ENCODE data around the gene SPDL1.

The SPDL1 gene, protein sequence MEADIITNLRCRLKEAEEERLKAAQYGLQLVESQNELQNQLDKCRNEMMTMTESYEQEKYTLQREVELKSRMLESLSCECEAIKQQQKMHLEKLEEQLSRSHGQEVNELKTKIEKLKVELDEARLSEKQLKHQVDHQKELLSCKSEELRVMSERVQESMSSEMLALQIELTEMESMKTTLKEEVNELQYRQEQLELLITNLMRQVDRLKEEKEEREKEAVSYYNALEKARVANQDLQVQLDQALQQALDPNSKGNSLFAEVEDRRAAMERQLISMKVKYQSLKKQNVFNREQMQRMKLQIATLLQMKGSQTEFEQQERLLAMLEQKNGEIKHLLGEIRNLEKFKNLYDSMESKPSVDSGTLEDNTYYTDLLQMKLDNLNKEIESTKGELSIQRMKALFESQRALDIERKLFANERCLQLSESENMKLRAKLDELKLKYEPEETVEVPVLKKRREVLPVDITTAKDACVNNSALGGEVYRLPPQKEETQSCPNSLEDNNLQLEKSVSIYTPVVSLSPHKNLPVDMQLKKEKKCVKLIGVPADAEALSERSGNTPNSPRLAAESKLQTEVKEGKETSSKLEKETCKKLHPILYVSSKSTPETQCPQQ

DNA sequence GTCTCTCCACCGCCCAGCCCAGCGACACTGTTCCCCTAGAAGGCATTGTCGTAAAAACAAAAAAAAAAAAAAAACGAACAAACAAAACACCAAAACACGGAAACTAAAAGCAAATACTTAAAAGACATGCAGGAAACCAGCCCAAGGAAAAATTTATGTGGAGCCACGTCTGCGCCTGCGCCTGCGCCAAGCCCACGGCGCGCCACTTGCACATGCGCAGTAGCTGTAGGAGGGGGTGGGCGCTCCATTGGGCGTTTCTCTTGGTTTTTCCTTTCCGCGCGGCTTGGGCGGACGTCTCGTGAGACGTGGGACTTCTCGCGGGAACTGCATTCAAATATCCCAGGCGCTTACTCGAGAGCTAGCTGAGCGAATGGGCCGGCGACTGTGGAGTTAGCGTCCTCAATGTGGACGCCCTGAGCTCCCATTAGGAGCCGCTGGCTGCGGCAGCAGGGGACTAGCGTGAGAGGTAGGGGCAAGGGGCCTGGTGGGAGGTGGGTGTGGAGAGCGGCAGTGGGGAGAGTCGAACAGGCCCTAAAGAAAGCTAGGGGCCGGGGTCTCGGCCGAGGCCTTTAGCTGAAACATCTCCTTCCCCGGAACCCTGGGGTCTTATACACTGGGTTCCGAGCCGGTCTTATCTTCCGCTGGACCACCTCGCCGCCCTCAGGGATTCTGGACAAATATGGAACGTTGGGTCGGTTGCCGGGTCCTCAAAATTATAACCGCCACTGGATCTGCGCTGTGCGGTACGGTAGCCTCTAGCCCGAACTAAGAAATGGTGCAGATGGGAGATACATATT, at the start of gene SPDL1:
SPDL1 (plus strand) TSS at position 350 of the 797 bp plus-strand sequence. CDS start 4,644 bp downstream, outside the sequence.
- peak; percentile 98 for DNase-seq (ENCODE audit: low spot score)

DNA sequence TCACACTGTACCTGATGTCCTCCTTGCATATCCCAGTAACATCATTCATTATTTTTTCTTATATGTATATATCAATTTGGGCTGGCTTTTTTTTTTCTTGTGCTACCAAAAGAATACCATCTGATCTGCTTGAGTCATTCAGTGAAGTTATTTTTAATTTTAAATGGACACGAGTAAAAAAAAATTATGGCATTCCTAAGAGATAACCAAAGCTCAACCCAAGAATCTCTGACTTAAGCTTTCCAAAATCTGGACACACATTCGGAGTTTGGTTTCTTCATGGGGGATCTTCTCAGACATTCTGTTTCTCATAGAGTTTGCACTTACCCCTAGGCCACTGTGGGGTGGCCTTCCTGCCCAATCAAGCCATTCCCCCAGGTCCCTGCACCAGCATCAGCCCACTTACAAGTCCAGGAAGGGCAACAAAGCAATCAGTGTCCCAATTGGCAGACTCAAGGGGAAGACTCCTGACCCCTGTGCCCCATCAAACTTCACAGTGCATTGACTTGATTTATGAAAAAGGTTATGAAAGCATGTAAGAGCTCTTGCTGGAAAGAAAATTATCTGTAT, 49.2 kb upstream of the SPDL1 start:
- peak; percentile 35 for DNase-seq (ENCODE audit: low spot score)

DNA sequence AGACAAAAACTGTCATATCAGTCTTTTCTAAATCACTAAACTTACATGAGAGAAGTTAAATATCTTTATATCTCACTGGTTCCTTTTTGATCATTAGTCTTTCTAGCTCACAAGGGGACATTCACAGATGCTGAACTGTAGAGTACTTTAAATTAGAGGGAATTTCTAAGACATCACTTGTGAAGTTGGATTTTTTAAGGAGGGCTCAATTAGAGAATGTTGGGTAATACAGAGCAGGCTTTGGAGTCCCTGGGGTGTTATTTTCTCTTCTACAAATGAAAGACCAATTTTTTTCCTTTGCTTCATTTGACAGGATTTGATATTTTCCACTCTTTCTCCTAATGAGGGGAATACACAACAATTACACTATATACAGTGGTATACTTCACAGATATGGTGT, 48.6 kb upstream of the SPDL1 start:
- no peak for DNase-seq (ENCODE audit: low spot score)

DNA sequence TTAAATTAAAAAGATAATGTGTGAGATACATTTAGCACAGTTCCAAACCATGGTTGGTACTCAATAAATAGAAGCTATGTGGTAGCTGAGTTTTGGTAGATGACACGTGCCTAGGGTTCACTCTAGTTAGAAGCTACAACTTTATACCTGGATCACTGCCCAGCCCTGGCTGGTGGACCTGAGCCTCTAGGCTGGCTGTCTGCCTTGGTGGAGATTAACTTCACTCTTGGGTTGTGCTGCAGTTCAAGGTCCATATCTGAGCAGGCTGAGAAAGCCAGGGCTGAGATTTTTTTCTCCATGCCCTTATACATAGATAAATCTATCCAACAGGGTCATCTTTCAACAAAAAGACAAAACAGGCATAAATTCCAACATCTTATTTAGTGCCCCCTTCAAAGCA, 44.6 kb upstream of the SPDL1 start:
- DNase-seq (ENCODE audit: low spot score) = no peak

DNA sequence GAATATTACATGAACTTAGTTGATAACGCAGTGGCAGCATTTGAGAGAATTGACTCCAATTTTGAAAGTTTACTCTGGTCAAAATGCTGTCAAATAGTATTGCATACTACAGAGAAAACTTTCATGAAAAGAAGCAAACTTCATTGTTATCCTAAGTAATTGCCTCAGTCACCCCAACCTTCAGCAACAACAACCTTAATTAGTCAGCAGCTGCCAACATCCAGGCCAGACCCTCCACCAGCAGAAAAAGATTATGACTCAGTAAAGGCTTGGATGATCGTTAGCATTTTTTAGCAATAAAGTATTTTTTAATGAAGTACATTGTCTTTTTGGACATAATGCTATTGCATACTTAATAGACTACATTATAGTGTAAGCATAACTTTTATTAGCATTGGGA, 40.8 kb upstream of the SPDL1 start:
- DNase-seq (ENCODE audit: low spot score) = no peak

DNA sequence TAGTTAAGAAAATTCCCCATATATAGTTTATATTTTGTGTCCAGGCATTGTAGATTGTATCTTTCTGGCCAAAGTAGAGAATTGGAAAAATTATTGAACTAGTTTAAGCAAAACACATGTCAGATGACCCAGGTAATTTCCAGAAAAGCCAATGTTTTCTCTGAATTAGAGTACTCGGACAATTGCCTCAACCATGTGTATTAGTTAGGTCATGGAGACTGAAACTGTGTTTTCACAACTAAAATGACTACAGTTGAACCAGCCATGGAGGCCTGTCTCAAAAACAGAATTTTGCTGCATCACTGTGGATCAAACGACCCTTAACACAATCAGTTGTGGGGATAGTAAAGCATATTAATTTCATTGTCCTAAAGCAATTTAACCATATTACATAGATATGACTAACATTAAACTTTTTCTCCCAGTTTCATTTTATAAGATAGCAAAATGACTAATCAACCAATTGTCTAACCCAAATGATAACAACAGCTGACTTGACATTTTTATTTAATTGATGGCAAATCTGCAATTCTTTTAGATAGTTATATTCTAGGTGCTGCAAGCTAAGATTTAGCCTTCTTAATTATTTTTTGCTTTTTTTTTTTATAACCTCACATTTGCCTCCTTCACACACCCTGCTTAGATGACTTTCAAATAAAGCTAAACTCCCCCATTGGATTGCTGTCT, 39.2 kb upstream of the SPDL1 start:
- no peak for DNase-seq (ENCODE audit: low spot score)

DNA sequence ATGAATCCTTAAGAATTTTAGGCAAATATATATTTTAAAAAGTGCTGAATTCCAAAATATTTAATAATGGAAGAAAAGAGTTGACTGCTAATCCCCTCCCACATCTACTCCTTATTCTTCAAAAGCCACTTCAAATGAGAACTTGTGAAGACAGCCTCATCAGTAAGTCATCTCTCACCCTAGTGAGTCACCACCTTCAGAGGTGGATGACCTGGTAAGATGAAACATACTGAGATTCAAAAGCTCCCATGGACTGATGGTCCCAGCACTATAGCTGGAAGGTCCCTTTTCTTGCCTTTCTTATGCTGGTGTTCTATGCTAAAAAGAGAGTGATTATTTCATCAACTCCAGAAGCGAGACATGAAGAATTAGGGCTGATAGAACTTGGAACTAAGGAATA, 37.8 kb upstream of the SPDL1 start:
- DNase-seq (ENCODE audit: low spot score) = peak; percentile 11

DNA sequence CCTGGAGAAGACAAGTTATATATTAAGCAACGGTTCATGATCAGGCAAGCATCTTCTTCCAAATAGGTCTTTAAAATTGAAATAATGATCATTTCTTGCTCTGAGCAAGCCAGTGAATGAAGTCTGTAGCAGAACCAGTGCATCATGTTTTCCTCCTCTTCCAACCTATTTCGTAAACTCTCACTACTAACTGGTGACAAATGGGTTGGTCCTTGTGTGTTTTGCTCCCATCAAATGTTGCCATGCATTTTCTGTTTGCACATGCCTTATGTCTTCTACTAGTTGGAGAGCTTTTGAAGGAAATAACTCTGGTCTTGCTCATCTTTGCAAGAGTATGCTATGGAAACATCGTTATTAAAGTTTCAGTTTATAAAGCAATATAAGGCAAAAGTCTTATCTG, 37.2 kb upstream of the SPDL1 start:
- no peak for DNase-seq (ENCODE audit: low spot score)

DNA sequence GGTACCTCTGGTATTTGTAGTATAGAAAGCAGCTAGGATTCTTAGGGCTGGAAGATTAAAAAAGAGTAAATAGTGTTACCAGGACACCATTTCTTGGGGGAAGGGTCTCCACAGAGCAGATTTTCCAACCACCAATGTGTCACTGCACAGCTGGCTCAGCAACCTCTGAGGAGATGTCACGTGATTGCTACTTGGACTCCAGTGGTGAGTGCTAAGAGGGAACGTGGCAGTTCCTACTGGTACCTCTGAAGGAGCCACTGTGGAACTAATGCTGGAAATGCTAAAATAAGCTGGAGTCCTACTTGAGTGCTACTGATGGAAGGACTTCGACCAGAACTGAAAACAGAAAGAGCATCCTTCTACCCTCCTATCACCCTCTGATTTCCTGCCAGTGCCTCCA, 36.1 kb upstream of the SPDL1 start:
- peak; percentile 25 for DNase-seq (ENCODE audit: low spot score)

DNA sequence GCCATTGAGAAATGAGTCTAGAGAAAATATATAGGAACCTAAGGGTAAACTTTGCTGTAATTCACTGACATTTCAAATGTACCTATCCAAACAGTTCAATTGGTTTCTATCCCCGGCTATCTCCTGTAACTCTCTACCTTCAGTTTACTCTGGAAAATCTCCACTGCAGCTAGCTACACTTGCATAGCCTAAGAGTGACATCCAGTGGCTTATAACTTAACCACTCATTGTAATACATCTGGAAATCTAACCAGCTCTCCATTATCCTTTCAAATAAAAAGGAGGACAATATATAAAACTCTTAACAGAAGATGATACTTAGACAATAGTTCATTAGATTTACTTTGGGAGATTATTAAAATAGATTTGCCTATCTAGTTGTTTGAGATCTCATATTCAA, 35.3 kb upstream of the SPDL1 start:
- peak; percentile 58 for DNase-seq (ENCODE audit: low spot score)

DNA sequence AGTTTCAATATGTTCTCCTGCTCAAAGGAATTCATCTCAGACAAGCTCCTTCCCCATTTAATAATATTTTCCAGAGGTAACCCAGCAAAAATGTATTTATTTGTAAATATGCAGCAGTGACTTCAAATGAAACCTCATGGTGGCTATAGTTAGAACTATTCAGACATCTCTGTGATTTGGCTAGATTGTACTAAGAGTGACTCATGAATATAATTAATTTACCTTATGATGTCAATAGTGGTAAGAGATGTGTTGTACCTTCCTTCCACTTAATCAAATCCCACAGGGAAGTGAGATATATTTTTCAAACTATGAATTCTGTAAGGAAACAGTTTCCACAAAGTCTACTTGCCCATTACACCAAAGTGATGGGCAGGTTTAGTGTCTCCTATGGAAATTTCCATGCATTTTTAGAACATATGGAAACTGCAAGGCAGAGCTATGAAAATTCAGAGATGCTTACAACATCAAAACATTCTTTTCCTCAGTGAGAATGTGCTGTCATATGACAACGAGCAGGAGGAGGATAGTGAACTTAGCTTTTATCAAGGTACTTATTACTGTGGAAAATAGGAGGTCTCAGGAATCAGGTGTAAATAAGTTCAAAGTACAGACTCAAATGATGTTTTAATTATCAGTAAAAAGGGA, 34.0 kb upstream of the SPDL1 start:
- no peak for DNase-seq (ENCODE audit: low spot score)

DNA sequence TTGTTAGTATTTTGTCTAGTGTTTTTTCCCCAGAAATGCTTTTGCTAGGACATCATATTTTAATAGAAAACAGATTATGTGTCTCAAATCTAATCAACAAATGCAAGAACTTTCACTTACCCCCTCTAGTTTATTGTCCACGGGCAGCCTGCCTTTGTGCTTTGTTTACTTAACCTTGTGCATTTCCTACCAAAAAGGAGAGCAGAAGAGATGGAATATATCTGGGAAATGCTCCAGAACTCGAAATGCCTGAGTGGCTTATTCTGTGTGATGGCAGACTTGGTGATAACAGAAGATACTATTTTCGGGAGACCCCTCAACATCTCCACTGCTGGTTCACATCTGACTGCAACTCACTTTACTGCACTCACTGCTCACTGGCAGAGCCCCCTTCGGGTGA, 33.3 kb upstream of the SPDL1 start:
- DNase-seq (ENCODE audit: low spot score) = no peak

DNA sequence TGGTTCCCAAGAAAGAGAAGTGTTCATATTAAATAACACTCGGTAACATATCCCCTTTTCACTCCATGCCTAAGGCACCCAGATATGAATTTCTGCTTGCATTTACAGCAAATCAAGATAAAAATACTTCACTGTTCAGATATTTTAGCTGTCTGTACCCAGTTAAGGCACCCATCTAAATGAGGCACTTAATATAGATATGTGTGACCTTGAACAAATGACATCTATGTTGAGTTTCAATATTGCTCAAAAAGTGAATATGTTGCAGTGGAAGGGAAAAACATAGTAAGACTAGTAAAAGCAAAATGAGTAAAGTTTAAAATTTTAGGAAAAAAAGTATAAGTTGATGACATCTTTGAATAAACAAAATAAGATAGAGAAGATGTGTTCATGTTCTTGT, 32.4 kb upstream of the SPDL1 start:
- no peak for DNase-seq (ENCODE audit: low spot score)

DNA sequence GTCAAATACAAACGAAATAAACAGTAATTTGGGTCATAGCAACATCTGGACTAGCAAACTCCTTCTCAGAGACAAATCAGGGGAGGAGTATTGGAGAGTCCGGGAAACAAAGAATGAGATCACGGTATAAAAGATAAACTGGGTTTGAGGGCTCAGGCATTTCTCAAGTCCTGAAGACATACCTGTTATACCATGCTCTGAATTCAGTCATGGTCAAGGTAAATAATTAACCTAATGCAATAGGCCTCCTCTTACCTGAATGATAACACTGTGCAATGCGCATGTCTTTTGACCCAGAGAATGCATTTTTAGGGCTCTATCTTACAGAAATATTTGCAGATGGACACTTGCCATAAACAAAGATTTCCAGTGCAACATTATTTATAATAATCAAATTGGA, 31.9 kb upstream of the SPDL1 start:
- DNase-seq (ENCODE audit: low spot score) = no peak

DNA sequence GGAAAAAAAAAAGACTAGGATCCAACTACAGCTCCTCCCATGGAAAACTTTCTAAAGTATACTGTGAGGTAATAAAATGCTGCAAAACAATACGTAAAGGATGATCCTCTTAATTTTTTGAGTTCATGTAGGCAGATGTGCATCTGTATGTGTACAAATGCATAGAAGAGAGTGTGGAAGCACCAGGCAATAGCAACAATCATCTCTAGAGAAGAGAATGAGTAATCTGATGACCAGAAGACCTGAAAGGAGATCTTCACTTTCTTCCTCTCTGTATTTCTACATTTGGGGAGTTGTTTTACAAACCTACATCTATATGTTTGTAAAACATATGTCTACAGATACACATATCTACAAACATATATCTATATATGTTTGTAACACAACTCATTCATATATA, 29.3 kb upstream of the SPDL1 start:
- no peak for DNase-seq (ENCODE audit: low spot score)

DNA sequence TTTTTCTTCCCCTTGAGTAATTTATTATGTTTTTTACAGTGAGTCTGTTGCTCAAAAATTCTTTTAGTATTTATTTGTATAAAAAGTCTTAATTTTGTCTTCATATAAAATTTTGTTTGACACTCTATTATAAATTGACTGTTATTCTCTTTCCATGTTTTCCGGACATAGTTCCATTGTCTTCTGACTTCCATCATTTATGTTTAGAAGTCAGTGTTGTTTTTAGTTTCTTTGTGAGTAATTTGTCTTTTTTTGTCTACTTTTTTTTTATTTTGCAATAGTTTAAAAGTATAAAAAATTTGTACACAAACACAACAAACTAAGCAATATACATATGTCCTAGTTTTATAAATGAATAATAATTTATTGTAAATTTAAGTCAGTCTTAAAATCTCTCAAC, 25.7 kb upstream of the SPDL1 start:
- DNase-seq (ENCODE audit: low spot score) = no peak

DNA sequence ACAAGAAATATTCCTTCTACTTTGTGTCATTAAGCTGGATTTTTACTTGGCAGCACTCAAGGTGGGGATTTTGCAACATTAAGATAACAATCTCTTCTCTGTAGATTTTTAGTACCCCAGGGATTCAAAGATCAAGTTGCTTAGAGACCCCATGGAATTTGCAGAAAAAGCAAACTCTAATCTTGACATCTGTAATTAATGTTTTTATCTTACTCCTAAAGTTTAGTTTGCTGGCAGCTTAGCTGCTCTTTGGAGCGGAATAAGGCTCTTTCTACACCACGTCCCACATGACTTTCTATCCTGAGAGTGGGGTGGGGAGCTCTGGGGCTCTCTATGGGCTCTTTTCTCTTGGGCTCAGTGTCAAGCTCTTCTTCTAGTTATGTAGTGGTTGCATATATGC, 21.7 kb upstream of the SPDL1 start:
- DNase-seq (ENCODE audit: low spot score) = peak; percentile 14

DNA sequence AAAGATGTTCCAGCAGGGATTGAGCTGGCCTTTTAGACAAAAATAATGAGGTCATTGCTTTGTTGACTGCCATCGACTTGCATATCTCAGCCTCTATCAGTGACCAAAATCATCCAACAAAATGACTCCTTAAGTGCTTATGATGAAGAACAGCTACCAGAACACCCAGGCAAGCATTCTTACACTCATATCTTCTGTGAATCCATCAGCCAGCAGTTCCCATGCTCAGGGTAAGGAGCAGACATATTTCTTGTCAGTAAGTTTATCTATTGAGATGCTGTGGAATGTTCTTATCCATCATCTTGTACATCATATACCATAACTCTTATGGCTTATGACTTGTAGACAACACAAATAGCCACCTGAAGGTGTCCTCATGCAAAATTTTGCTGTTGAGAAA, 20.2 kb upstream of the SPDL1 start:
- no peak for DNase-seq (ENCODE audit: low spot score)

DNA sequence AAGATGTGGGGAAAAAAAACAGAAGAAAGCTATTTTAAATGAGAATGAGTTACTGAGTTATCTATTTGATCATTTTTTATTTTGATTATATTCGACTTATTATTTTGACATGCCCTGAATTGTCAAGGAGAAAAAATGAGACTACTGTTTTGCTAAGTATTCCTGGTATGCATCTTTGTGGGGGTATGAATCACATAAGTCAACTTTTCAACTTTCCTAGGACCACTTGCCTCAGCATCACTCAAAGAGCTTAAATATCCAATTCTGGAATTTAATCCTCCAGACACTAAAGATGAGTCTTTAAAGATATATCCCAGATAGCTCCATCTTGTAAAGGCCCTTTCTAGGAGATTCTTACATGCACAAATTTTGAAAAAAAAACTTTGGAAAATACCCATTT, 17.4 kb upstream of the SPDL1 start:
- DNase-seq (ENCODE audit: low spot score) = peak; percentile 5

DNA sequence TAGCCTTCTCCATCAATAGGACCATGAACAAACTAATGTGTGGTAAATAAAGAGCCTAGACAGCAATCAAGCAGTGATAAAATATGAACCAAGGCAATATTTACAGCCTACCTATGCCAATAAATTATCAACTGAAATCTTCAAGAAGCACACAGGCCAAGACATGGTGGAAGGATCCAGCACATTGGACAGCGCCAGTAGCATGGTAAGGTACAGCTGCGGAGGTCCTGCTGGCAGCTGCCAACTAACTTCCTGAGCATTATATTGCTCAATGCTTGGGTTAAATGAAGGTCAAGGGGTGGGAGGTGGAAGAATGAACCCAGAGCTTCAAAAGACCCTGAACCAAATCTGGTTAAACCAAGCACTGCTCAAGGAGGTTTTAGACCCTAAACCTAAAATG, 16.5 kb upstream of the SPDL1 start:
- no peak for DNase-seq (ENCODE audit: low spot score)

DNA sequence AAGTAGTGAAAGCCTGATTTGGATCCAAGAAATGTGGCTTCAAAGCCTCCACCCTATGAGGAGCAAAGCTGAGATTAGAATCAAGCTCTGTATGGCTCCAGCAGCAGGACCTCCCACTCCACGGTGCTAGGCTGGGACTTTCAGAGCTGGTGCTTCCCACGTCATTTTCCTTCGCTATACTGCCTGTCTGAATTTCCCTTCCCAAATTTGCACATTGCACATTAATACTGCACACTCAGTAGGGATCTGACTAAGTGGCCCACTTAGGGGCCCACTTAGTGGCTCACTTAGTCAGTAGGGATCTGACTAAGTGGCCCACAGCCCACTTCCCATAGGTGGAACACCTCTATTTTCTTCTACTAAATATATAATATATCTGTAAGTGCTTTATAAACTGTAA, 14.1 kb upstream of the SPDL1 start:
- no peak for DNase-seq (ENCODE audit: low spot score)

DNA sequence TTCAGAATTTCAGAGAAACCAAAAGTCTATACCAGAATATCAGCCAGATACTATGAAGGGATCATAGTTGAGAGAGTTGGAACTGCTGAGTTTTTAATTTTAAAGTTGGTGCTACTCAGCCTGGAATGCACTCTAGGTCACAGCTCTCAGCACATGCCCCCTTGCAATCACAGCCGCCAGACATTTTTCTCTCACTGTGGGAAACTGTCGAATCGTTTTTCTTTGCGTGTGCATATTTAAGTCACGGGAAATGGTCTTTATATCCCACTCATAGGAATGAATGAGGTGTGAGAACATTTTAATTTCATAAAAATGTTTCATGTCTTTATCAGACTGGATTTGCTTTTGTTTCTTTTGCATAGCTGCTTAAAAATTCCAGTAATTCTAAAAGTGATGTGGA, 12.2 kb upstream of the SPDL1 start:
- no peak for DNase-seq (ENCODE audit: low spot score)
